Measurements from ENCODE around the gene STAT1. TPM values are rescaled to one million over a fixed set of nuclear protein-coding genes. Genes with fewer than 3 reads are reported as not detected.
"Not testable (repeated sequence)": the region's sequence is repeated elsewhere in the genome, so short reads cannot be mapped to it uniquely, and the experiment has no call there.

STAT1 gene
- total and polyA plus RNA-seq, 5 donors: 19.4 to 73.2 (median 60.4) TPM

DNA sequence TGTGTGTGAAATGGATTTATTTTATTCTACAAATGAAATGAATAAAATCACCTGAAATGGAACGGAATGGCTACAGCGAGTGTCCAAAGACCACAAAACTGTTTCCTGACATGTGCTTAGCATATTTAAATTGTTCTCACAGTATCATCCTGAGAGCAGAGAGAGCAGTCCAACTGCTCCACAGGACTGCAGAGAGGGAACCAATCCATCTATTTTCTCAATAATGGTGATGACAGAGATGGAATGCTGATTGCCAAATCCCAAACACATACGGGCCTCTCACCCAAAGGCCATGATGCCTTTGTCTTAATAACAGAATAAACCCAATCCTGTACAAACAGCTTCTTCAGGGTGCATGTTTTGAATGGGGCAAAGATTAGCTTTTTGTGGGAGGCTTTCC, 41.1 kb downstream of the STAT1 start:
- no peak for DNase-seq
- no peak overlapping the region for H3K4me3 ChIP-seq (ENCODE audit: low read length)
- no peak overlapping the region for H3K27ac ChIP-seq (ENCODE audit: low read length)
- H3K27me3 ChIP-seq (ENCODE audit: control insufficient read depth, insufficient read depth): no peaks in the 10 kb centered on the region
- H3K4me1 ChIP-seq (ENCODE audit: control insufficient read depth, insufficient read depth, low read length): peaks cover 4% of the 10 kb centered on the region
- WGBS: 74% methylated on average over 3 of the region's 3 CpGs
- no peaks in the 10 kb centered on the region for H3K9me3 ChIP-seq (ENCODE audit: control insufficient read depth, low read length)
- ATAC-seq: no peak
- intact Hi-C loops (cut with DNase I): loop anchor here in 1 of 4 donors (5.0 kb wide), 1 partner anchor 36 kb away; no protein-coding TSS in a partner anchor

DNA sequence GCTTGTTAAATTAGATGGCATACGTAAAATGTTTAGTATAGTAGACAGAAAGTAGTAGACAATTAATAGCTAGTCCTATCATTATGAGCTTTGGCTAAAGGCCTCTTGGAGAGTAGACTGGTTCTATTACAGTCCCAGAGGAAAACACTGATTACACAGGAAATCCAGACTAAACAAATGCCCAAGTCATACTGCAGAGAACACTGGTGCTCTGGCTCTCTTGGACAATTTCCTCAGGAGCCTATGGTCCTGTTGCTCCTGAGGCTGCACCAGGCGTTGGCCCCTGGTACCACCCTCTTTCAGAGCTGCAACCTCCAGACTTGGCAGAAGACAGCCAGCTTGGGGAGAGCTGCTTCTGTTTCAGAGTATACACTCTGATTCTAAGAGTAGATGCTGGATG, 41.8 kb downstream of the STAT1 start:
- DNase-seq (peak in 1 of 3 donors; percentile 55), ATAC-seq (peak; percentile 30 to 45)
- Histone ChIP-seq H3K9me3 (ENCODE audit: control insufficient read depth, low read length) (no peaks in the 10 kb centered on the region), H3K4me3 (ENCODE audit: low read length) (no peak overlapping the region), H3K27me3 (ENCODE audit: control insufficient read depth, insufficient read depth) (no peaks in the 10 kb centered on the region), H3K4me1 (ENCODE audit: control insufficient read depth, insufficient read depth, low read length) (peaks cover 3% of the 10 kb centered on the region), H3K27ac (ENCODE audit: low read length) (no peak overlapping the region)
- 72% methylated on average over 2 of the region's 2 CpGs for WGBS
- intact Hi-C loops (cut with DNase I): loop anchor here in 1 of 4 donors (5.0 kb wide), 1 partner anchor 35 kb away; no protein-coding TSS in a partner anchor

DNA sequence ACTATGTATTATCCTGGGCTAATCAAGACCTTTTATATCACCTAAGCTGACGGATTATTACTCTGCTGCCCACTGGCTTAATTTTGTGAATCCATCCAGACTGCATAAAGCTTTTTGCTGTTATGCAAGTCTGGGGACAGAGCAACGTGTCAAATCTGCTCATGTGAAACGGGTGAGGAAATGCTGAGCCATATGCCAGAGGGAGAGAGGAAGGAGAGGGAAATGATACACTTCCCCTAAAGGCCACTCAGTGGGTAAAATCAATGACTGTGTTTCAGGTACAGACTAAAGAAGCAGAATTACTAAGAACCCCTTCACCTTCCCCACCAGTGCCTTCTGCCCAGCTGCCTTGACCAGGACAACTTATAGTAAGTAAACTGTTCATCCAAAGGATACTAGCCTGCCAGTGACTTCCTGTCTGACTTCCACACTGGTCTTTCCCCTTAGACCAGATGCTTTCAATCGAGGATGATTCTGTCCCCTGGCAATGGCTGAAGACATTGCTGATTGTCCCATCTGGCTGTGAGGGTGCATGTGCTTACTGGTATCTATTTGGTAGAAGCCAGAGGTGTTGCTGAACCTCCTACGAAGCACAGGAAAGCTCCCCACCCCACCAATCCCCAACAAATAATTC, 43.0 kb downstream of the STAT1 start:
- H3K4me3 ChIP-seq (ENCODE audit: low read length): no peak overlapping the region
- intact Hi-C loops (cut with DNase I): loop anchor here in 1 of 4 donors (5.0 kb wide), 1 partner anchor 34 kb away; no protein-coding TSS in a partner anchor
- WGBS: 69% methylated on average over 5 of the region's 5 CpGs
- DNase-seq (no peak), ATAC-seq (peak in 1 of 2 donors; percentile 17)
- H3K4me1 ChIP-seq (ENCODE audit: control insufficient read depth, insufficient read depth, low read length): peaks cover 3% of the 10 kb centered on the region
- no peaks in the 10 kb centered on the region for H3K27me3 ChIP-seq (ENCODE audit: control insufficient read depth, insufficient read depth)
- no peak overlapping the region for H3K27ac ChIP-seq (ENCODE audit: low read length)
- no peaks in the 10 kb centered on the region for H3K9me3 ChIP-seq (ENCODE audit: control insufficient read depth, low read length)

DNA sequence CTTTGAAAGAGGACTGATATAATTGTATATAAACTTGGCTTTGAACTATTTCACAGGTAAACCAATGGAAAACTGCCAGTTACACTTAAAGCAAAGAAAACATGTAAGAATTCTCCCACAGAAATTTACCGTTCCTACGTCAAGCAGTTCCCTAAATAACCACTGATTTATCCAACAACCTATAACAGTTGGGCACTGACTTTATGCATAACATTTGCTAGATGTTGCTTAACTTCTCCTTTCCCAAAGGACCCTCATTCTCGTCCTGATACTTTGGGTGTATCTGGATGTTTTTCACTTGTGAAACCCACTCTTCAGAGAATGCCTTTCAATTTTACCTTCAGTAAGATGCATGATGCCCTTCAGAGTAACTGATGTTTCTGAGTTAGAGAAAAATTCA, 43.8 kb downstream of the STAT1 start:
- H3K27ac ChIP-seq (ENCODE audit: low read length): no peak overlapping the region
- WGBS: 80% methylated on average over 3 of the region's 3 CpGs
- no peak overlapping the region for H3K4me3 ChIP-seq (ENCODE audit: low read length)
- no peaks in the 10 kb centered on the region for H3K9me3 ChIP-seq (ENCODE audit: control insufficient read depth, low read length)
- DNase-seq (no peak), ATAC-seq (no peak)
- no peaks in the 10 kb centered on the region for H3K27me3 ChIP-seq (ENCODE audit: control insufficient read depth, insufficient read depth)
- peaks cover 3% of the 10 kb centered on the region for H3K4me1 ChIP-seq (ENCODE audit: control insufficient read depth, insufficient read depth, low read length)
- intact Hi-C loops (cut with DNase I): loop anchor here in 1 of 4 donors (5.0 kb wide), 1 partner anchor 33 kb away; no protein-coding TSS in a partner anchor

DNA sequence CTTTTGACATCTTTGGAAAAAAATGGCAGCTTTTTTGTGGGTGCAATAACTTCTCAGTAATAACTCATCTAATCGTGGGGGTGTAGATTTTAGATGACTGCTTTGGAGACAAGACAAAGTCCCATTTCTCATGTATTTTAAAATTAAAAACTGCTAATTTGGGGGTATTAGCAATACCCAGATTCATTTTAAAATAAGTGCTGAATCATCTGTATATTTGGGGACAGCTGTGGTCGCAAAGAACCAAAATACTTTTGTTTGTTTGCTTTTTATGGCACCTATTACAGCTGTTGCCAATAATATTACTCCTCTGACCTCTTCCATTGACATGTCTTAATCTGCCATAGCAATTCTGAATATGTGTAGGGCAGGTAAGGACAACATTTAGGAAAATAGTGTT, 45.4 kb downstream of the STAT1 start:
- ATAC-seq (no peak), DNase-seq (no peak)
- H3K27me3 ChIP-seq (ENCODE audit: control insufficient read depth, insufficient read depth): no peaks in the 10 kb centered on the region
- intact Hi-C loops (cut with DNase I): no loop called here
- H3K4me3 ChIP-seq (ENCODE audit: low read length): no peak overlapping the region
- H3K9me3 ChIP-seq (ENCODE audit: control insufficient read depth, low read length): no peaks in the 10 kb centered on the region
- 94% methylated on average over 2 of the region's 2 CpGs for WGBS
- H3K27ac ChIP-seq (ENCODE audit: low read length): no peak overlapping the region
- peaks cover 3% of the 10 kb centered on the region for H3K4me1 ChIP-seq (ENCODE audit: control insufficient read depth, insufficient read depth, low read length)

DNA sequence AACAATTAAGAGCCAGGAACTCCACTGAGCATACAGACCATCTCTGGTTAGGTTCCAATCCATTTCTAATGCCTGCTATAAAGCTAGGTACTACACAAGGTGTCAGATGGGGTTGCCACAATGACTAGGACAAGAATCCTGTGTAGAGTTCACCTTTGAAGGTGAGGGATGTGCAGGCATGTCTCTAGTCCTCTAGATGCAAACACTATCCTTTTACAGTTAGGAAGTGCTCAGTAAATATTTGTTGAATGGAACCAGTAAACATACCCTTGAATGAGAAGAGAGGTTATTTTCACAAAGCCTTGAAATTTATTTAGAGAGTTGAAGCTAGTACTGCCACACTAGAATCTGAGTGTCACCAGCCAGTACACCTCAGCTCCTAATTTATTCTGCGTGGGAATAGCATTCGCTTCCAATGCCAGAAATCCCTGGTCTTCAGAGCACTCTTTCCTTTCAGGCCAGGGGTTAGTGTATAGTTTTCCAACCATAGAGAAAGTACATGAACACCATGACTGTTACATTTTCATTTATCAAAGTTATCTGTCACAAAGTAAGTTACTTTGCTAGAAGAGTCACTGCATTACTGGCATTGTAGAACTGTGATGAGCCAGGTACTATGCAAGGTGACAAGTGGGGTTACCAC, 48.3 kb downstream of the STAT1 start:
- WGBS: 79% methylated on average over 2 of the region's 2 CpGs
- no peak for DNase-seq
- H3K9me3 ChIP-seq (ENCODE audit: control insufficient read depth, low read length): no peaks in the 10 kb centered on the region
- H3K4me3 ChIP-seq (ENCODE audit: low read length): no peak overlapping the region
- H3K4me1 ChIP-seq (ENCODE audit: control insufficient read depth, insufficient read depth, low read length): no peaks in the 10 kb centered on the region
- no peak overlapping the region for H3K27ac ChIP-seq (ENCODE audit: low read length)
- H3K27me3 ChIP-seq (ENCODE audit: control insufficient read depth, insufficient read depth): no peaks in the 10 kb centered on the region
- intact Hi-C loops (cut with DNase I): no loop called here
- no peak for ATAC-seq

DNA sequence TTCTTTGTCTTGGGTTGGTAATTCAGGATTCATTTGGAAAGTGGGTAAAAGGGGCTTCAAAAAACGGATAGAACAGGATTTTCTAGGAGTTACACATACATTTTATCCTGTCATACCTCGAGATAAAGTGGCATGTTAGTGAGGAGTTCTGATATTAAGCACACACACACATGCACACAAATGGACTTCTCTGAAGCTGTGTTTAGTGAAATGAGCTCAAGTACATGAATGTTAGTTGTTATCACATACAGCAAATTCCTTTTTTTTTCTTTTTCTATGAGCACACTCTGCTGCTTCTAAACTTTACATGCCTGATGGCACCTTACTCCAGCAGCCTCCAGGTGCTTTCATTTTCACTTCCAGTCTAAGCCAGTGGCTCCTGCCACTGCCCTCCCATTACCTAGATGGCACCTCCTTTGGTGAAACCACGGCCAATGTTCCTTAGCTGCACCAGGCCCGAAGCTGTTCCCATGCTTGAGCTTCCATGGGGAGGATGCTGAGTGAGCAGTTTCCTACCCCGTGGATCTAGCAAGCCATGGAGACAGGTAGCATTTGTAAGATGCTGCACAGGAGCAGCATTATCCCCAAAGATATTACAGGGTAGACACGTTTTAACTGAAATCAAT, 49.7 kb downstream of the STAT1 start:
- intact Hi-C loops (cut with DNase I): no loop called here
- Histone ChIP-seq H3K4me1 (ENCODE audit: control insufficient read depth, insufficient read depth, low read length) (no peaks in the 10 kb centered on the region), H3K9me3 (ENCODE audit: control insufficient read depth, low read length) (no peaks in the 10 kb centered on the region)

DNA sequence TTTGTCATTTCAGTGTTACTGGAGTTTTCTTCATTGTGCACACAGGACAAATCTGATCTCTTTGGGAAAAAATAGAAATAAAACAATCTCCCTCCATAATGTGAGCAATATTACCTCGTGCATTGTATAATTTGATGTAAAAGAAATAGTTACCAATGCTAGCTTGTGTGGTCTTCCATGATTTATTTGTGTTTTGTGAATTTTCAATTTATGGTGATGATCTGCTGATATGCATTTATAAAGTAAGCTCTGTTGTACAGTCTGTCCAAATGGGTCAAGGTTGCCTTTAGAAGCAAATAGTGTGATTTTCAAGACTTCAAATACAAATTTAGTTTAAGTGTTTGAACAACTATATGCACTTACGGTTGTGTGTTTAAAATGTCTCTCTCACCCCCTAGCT, 50.9 kb downstream of the STAT1 start:
- no peak overlapping the region for H3K4me3 ChIP-seq (ENCODE audit: low read length)
- WGBS: 85% methylated on average over 2 of the region's 2 CpGs
- no peak for DNase-seq
- no peak overlapping the region for H3K27ac ChIP-seq (ENCODE audit: low read length)
- no peak for ATAC-seq
- H3K4me1 ChIP-seq (ENCODE audit: control insufficient read depth, insufficient read depth, low read length): no peaks in the 10 kb centered on the region
- H3K27me3 ChIP-seq (ENCODE audit: control insufficient read depth, insufficient read depth): no peaks in the 10 kb centered on the region
- intact Hi-C loops (cut with DNase I): no loop called here
- H3K9me3 ChIP-seq (ENCODE audit: control insufficient read depth, low read length): no peaks in the 10 kb centered on the region

More for the DNA sequence above, 49.7 kb downstream of the STAT1 start:
- ATAC-seq (no peak), DNase-seq (no peak)
- H3K27ac ChIP-seq (ENCODE audit: low read length): no peak overlapping the region
- no peaks in the 10 kb centered on the region for H3K27me3 ChIP-seq (ENCODE audit: control insufficient read depth, insufficient read depth)
- no peak overlapping the region for H3K4me3 ChIP-seq (ENCODE audit: low read length)
- 71% methylated on average over 6 of the region's 6 CpGs for WGBS

DNA sequence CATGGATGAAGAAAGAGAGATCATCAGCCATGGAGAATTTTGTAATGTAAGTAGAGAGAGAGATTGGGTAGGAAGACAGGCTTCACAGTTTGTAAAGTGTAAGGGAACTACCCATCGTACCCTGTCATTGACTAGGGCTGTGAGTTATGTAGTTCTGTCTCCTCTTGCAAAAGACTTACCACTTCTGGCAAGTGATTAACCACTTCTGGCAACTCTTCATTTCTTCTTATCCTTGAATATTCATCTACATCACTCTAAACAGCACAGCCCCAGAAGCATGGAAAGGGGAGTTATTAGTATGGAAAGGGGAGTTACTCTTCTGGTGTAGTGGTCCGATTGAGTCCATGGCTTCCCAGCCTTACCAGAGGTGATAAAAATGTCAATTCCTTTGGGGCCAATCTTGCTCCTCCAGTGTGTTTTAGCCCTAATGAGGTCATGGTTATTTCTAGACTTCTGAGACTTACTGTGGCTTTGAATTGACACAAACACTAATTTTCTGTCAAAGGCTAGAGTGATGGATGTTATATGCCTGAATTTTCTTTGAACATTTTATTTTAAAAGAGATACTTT, 52.0 kb downstream of the STAT1 start:
- H3K4me3 ChIP-seq (ENCODE audit: low read length): no peak overlapping the region
- no peak overlapping the region for H3K27ac ChIP-seq (ENCODE audit: low read length)
- intact Hi-C loops (cut with DNase I): no loop called here
- ATAC-seq (peak; percentile 58 to 65), DNase-seq (no peak)
- no peaks in the 10 kb centered on the region for H3K4me1 ChIP-seq (ENCODE audit: control insufficient read depth, insufficient read depth, low read length)
- WGBS: 56% methylated on average over 2 of the region's 2 CpGs
- H3K9me3 ChIP-seq (ENCODE audit: control insufficient read depth, low read length): no peaks in the 10 kb centered on the region
- H3K27me3 ChIP-seq (ENCODE audit: control insufficient read depth, insufficient read depth): no peaks in the 10 kb centered on the region

DNA sequence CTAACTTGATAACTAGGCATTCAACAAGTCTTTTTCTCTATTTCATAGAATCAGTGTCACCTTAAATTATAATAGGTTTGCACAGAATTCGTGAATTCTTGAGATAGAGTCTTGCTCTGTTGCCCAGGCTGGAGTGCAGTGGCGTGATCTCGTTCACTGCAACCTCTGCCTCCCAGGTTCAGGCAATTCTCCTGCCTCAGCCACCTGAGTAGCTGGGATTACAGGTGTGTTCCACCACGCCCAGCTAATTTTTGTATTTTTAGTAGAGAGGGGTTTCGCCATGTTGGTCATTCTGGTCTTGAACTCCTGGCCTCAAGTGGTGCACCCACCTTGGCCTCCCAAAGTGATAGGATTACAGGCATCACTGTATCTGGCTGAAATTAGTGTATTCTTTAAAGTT, 52.9 kb downstream of the STAT1 start:
- ATAC-seq; H3K4me1 ChIP-seq (ENCODE audit: control insufficient read depth, insufficient read depth, low read length); DNase-seq; H3K4me3 ChIP-seq (ENCODE audit: low read length); H3K27ac ChIP-seq (ENCODE audit: low read length); H3K27me3 ChIP-seq (ENCODE audit: control insufficient read depth, insufficient read depth); H3K9me3 ChIP-seq (ENCODE audit: control insufficient read depth, low read length); intact Hi-C loops (cut with DNase I): not testable (repeated sequence)
- 97% methylated on average over 5 of the region's 5 CpGs for WGBS

All from right cardiac atrium (tissue), 5 donors.